SK-N-SH (cell line): ENCODE measurements around the gene MCM5. TPM values are rescaled to one million over a fixed set of nuclear protein-coding genes. Genes with fewer than 3 reads are reported as not detected.

Experiments used
- CTCF ChIA-PET: fragments of 300-600, 350-600 bp; formaldehyde crosslinking; extraction: SDS; loops from one replicate; lab custom pipeline; 2021; lab: Yijun Ruan, JAX
- POLR2A ChIA-PET: fragments of 350-600 bp; sonication (Branson Sonifier 250); formaldehyde crosslinking; extraction: SDS; loops from one replicate; lab custom pipeline; 2020; ENCODE audit warnings: antibody characterized with exemption, inconsistent platforms; lab: Yijun Ruan, JAX
- DNase-seq: peaks from one replicate; pipeline ENCODE4 v3.0.0; 2012
- H2AFZ ChIP-seq: fragments of 200-600 bp; sonication (generic); 2 replicates; pipeline ENCODE4 v1.8.1; 2016; ENCODE audit warnings: antibody characterized with exemption, mild to moderate bottlenecking, low read depth
- H3F3A ChIP-seq: fragments of 200-600 bp; sonication (generic); replicated peaks from 2 replicates; pipeline ENCODE3; 2016; ENCODE audit warnings: antibody characterized with exemption, mild to moderate bottlenecking; ENCODE audit not compliant: insufficient read depth
- H3K27ac ChIP-seq, 2 experiments: fragments of 200-500 bp in 1 of 2; fragments of 200-600 bp in 1 of 2; sonication (Bioruptor generic) in 1 of 2; sonication (generic), shearing (Covaris generic) in 1 of 2; 2 replicates each; pipeline versions ENCODE4 v1.5.1 to v1.6.1; 2014 to 2016; ENCODE audit warnings: low read depth in 2 of 2, inconsistent platforms in 1 of 2, low read length in 1 of 2, mild to moderate bottlenecking in 1 of 2, mixed read lengths in 1 of 2
- H3K27me3 ChIP-seq: fragments of 200-600 bp; sonication (generic), shearing (Covaris generic); 2 replicates; pipeline ENCODE4 v1.6.1; 2016; ENCODE audit warnings: mixed run types; ENCODE audit not compliant: insufficient read depth
- H3K36me3 ChIP-seq, 2 experiments: fragments of 200-500 bp in 1 of 2; fragments of 200-600 bp in 1 of 2; sonication (Bioruptor generic) in 1 of 2; sonication (generic) in 1 of 2; replicated peaks in 1 of 2; 2 replicates each; pipeline versions ENCODE3 to v1.5.1; 2014 to 2016; ENCODE audit warnings: low read length in 1 of 2, mild to moderate bottlenecking in 1 of 2; ENCODE audit not compliant: insufficient read depth in 2 of 2, control insufficient read depth in 1 of 2
- H3K4me1 ChIP-seq, 2 experiments: fragments of 200-500 bp in 1 of 2; fragments of 200-600 bp in 1 of 2; sonication (Bioruptor generic) in 1 of 2; sonication (generic), shearing (Covaris generic) in 1 of 2; 2 replicates each; pipeline versions ENCODE4 v1.5.1 to v1.6.1; 2014 to 2016; ENCODE audit warnings: low read depth in 1 of 2, low read length in 1 of 2, mixed run types in 1 of 2; ENCODE audit not compliant: insufficient read depth in 2 of 2, control insufficient read depth in 1 of 2
- H3K4me2 ChIP-seq: fragments of 200-600 bp; sonication (generic), shearing (Covaris generic); 2 replicates; pipeline ENCODE4 v1.6.1; 2017; ENCODE audit warnings: mixed run types
- H3K4me3 ChIP-seq, 2 experiments: fragments of 200-500 bp in 1 of 2; fragments of 200-600 bp in 1 of 2; sonication (Bioruptor generic) in 1 of 2; sonication (generic), shearing (Covaris generic) in 1 of 2; 2 replicates each; pipeline versions ENCODE4 v1.5.1 to v1.8.1; 2014 to 2016; ENCODE audit warnings: low read depth in 2 of 2, inconsistent platforms in 1 of 2, low read length in 1 of 2, mild to moderate bottlenecking in 1 of 2, mixed read lengths in 1 of 2, moderate library complexity in 1 of 2
- H3K79me2 ChIP-seq: fragments of 200-600 bp; sonication (generic); 2 replicates; pipeline ENCODE4 v1.8.1; 2017; ENCODE audit warnings: mild to moderate bottlenecking; ENCODE audit not compliant: insufficient read depth
- H3K9ac ChIP-seq: fragments of 200-600 bp; sonication (generic); 2 replicates; pipeline ENCODE4 v1.6.1; 2017; ENCODE audit warnings: mixed run types
- H3K9me2 ChIP-seq: fragments of 200-600 bp; sonication (generic); 2 replicates; pipeline ENCODE4 v1.6.1; 2017; ENCODE audit warnings: mixed run types
- H3K9me3 ChIP-seq: fragments of 200-600 bp; sonication (generic); 2 replicates; pipeline ENCODE4 v1.6.1; 2017; ENCODE audit warnings: mixed run types, mild to moderate bottlenecking, moderate library complexity
- H4K20me1 ChIP-seq: fragments of 200-600 bp; sonication (generic); 2 replicates; pipeline ENCODE4 v1.6.1; 2017; ENCODE audit warnings: mild to moderate bottlenecking, mixed run types; ENCODE audit not compliant: insufficient read depth
- CHD2 ChIP-seq: fragments of 150-350 bp; IDR thresholded peaks from 2 replicates; pipeline ENCODE4 v1.6.1; 2018; ENCODE audit warnings: low read length; ENCODE audit not compliant: partially characterized antibody
- FOXJ3 ChIP-seq: sonication (generic); formaldehyde crosslinking; IDR thresholded peaks from 2 replicates; pipeline ENCODE4 v1.5.1; 2020; ENCODE audit warnings: mild to moderate bottlenecking, missing genetic modification reagents
- MEF2A ChIP-seq: IDR thresholded peaks from 2 replicates; pipeline ENCODE4 v1.4.0; 2012; ENCODE audit warnings: low read depth, borderline replicate concordance
- NRF1 ChIP-seq: IDR thresholded peaks from 2 replicates; pipeline ENCODE4 v1.6.1; 2012; ENCODE audit warnings: low read depth, mild to moderate bottlenecking, low read length
- RCOR1 ChIP-seq: fragments of 150-350 bp; IDR thresholded peaks from 2 replicates; pipeline ENCODE4 v1.6.1; 2017; ENCODE audit warnings: antibody characterized with exemption, low read length
- REST ChIP-seq: IDR thresholded peaks from 2 replicates; pipeline ENCODE4 v1.6.1; 2012; ENCODE audit warnings: mild to moderate bottlenecking, low read depth, low read length, moderate library complexity
- TAF1 ChIP-seq: IDR thresholded peaks from 2 replicates; pipeline ENCODE4 v1.6.1; 2012; ENCODE audit warnings: low read depth, mild to moderate bottlenecking, low read length, moderate library complexity, borderline replicate concordance
- TEAD4 ChIP-seq: IDR thresholded peaks from 2 replicates; pipeline ENCODE4 v1.4.0; 2012; ENCODE audit warnings: mild to moderate bottlenecking, borderline replicate concordance; ENCODE audit not compliant: insufficient read depth
- YY1 ChIP-seq: IDR thresholded peaks from 2 replicates; pipeline ENCODE4 v1.4.0; 2012; ENCODE audit warnings: low read depth, mild to moderate bottlenecking
- ZBTB33 ChIP-seq: IDR thresholded peaks from 2 replicates; pipeline ENCODE4 v1.4.0; 2012; ENCODE audit warnings: low read depth, borderline replicate concordance
- WGBS: methylation state at CpG from one replicate; pipeline ENCODE4 v1.1.6; 2017; ENCODE audit warnings: low lambda C conversion rate; 5-methylcytosine and 5-hydroxymethylcytosine counted together
- polyA plus RNA-seq, 3 experiments: library from polyadenylated mRNA; depleted of rRNA; stranded (reverse); fragments of >200 nt; gene quantifications; 2 replicates each; pipeline ENCODE4 v1.2.3, GENCODE V29; 2012
- TF ChIP-seq, protein P1 (sequence below): IDR thresholded peaks from 2 replicates; pipeline ENCODE4 v1.4.0; 2012; ENCODE audit warnings: low read depth
- TF ChIP-seq, protein P2 (sequence below): fragments of 200-600 bp; sonication (generic); IDR thresholded peaks from 2 replicates; pipeline ENCODE4 v1.6.1; 2017; ENCODE audit warnings: antibody characterized with exemption, mild to moderate bottlenecking, moderate library complexity
- TF ChIP-seq, protein P3 (sequence below): fragments of 150-350 bp; IDR thresholded peaks from 2 replicates; pipeline ENCODE4 v1.6.1; 2017; ENCODE audit warnings: antibody characterized with exemption, low read length, low read depth, borderline replicate concordance

Gene MCM5
- polyA plus RNA-seq, 1 of the 3 experiments (the other 2 are of a cell fraction), result 42.9 TPM

DNA sequence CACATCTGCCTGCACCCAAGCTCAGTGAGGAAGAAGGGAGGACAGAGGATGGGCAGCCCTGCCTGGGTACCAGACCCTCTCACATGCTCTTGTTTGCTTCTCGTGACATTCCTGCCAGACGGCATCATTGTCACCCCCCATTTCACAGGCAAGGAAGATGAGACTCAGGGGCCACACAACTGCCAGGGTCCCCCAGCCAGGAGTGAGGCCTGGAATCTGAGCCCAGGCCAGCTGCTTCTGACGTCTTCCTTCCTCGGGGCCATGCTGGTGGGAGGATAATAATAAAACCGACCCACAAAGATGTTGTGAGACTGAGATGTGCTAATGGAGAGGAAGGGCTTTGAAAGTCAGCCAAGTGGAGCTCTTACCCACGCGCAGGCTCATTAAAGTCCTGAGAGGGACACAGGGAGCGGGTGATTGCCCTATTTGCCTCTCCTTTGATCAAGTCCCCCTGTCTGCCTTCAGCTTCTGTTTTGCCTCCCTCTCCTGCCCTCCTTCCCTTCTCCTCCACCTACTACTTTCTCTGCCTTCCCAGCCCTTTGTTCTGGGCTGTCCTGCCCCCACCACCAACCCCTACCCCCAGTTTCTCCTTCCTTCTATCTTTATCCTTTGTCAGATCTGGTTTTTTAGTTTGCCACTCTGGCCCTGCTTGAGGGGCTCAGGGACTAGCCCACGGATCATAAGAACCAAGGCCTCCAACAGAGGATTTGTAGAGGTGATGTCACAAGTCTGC, 62.7 kb downstream of the MCM5 start:
- Histone ChIP-seq H3F3A (peaks cover 1% of the 10 kb centered on the region), H3K27ac (no peak overlapping the region), H2AFZ (no peak overlapping the region), H3K27me3 (no peaks in the 10 kb centered on the region), H3K9me3 (no peaks in the 10 kb centered on the region), H3K36me3 (no peaks in the 10 kb centered on the region), H3K79me2 (no peaks in the 10 kb centered on the region), H3K9me2 (no peaks in the 10 kb centered on the region), H3K4me2 (no peak overlapping the region), H3K4me3 (no peak overlapping the region), H3K9ac (no peak overlapping the region), H4K20me1 (no peaks in the 10 kb centered on the region), H3K4me1 (peaks cover under 1 to 12% of the 10 kb centered on the region in 2 experiments; a peak in 3 of 4 replicates)
- ChIA-PET CTCF (interaction anchor here (1.3 kb wide), 1 partner anchor 32 kb away, joined by 4 read pairs; no protein-coding TSS in a partner anchor), POLR2A (no interaction called here)
- 78% methylated on average over 8 of the region's 9 CpGs for WGBS
- DNase-seq, result no peak
- TF ChIP-seq CHD2 (no peak), TEAD4 (no peak), ZBTB33 (no peak), MEF2A (no peak), YY1 (no peak), FOXJ3 (CRISPR knock-in tag) (no peak), RCOR1 (no peak)
- TF ChIP-seq, protein P1, sequence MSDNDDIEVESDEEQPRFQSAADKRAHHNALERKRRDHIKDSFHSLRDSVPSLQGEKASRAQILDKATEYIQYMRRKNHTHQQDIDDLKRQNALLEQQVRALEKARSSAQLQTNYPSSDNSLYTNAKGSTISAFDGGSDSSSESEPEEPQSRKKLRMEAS, result no peak
- TF ChIP-seq, protein P2, sequence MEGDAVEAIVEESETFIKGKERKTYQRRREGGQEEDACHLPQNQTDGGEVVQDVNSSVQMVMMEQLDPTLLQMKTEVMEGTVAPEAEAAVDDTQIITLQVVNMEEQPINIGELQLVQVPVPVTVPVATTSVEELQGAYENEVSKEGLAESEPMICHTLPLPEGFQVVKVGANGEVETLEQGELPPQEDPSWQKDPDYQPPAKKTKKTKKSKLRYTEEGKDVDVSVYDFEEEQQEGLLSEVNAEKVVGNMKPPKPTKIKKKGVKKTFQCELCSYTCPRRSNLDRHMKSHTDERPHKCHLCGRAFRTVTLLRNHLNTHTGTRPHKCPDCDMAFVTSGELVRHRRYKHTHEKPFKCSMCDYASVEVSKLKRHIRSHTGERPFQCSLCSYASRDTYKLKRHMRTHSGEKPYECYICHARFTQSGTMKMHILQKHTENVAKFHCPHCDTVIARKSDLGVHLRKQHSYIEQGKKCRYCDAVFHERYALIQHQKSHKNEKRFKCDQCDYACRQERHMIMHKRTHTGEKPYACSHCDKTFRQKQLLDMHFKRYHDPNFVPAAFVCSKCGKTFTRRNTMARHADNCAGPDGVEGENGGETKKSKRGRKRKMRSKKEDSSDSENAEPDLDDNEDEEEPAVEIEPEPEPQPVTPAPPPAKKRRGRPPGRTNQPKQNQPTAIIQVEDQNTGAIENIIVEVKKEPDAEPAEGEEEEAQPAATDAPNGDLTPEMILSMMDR, result no peak

- Histone ChIP-seq H3K36me3 (no peaks in the 10 kb centered on the region), H3K4me3 (no peak overlapping the region), H3K27me3 (no peaks in the 10 kb centered on the region), H3K4me2 (no peak overlapping the region), H3K9me3 (no peaks in the 10 kb centered on the region), H4K20me1 (no peaks in the 10 kb centered on the region), H2AFZ (no peak overlapping the region), H3K9ac (no peak overlapping the region), H3K79me2 (no peaks in the 10 kb centered on the region), H3K9me2 (no peaks in the 10 kb centered on the region), H3F3A (no peaks in the 10 kb centered on the region), H3K27ac (no peak overlapping the region), H3K4me1 (peaks cover 6 to 18% of the 10 kb centered on the region in 2 experiments; a peak in 3 of 4 replicates)
- ChIA-PET POLR2A (no interaction called here), CTCF (interaction anchor here (1.3 kb wide), 1 partner anchor 33 kb away, joined by 4 read pairs; no protein-coding TSS in a partner anchor)
- DNase-seq, result no peak
- 83% methylated on average over 2 of the region's 2 CpGs for WGBS
- TF ChIP-seq NRF1 (no peak), REST (no peak), ZBTB33 (no peak), TAF1 (no peak)
- TF ChIP-seq, protein P3, sequence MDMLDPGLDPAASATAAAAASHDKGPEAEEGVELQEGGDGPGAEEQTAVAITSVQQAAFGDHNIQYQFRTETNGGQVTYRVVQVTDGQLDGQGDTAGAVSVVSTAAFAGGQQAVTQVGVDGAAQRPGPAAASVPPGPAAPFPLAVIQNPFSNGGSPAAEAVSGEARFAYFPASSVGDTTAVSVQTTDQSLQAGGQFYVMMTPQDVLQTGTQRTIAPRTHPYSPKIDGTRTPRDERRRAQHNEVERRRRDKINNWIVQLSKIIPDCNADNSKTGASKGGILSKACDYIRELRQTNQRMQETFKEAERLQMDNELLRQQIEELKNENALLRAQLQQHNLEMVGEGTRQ, result no peak
These were observed 63.4 kb downstream of the MCM5 start for GRCh38 chr22:35463231-35463933.
